Measurements from ENCODE around the gene ENHO. TPM values are rescaled to one million over a fixed set of nuclear protein-coding genes. Genes with fewer than 3 reads are reported as not detected.

Gene ENHO
- total and polyA plus RNA-seq, 2 experiments from 2014 or later, result 1.5 to 9.4 TPM

- Histone ChIP-seq H3K4me3 (no peak overlapping the region), H3K27ac (peak overlapping the region; percentile 57), H3K36me3 (replicated peaks; ENCODE audit: insufficient read depth, low read depth) (no peaks in the 10 kb centered on the region), H3K4me1 (ENCODE audit: insufficient read depth) (peaks cover 24% of the 10 kb centered on the region), H3K27me3 (no peaks in the 10 kb centered on the region), H4K20me1 (ENCODE audit: insufficient read depth, poor library complexity, severe bottlenecking) (no peaks in the 10 kb centered on the region), H3K9me2 (replicated peaks; ENCODE audit: insufficient read depth) (no peaks in the 10 kb centered on the region), H3K9me3 (ENCODE audit: low read depth) (no peaks in the 10 kb centered on the region), H3K79me2 (no peaks in the 10 kb centered on the region), H3K4me2 (peak overlapping the region; percentile 36), H2AFZ (no peak overlapping the region)
- WGBS (ENCODE audit: low lambda C conversion rate, missing lambda C conversion rate), result 53% methylated on average over 16 of the region's 16 CpGs
- DNase-seq (ENCODE audit: low spot score), result no peak
- no peak for TF ChIP-seq EZH2 (IDR thresholded peaks at IDR 0.05; ENCODE audit: borderline replicate concordance)
- no peak for TF ChIP-seq CTCF (IDR thresholded peaks at IDR 0.05; ENCODE audit: poor library complexity)
- no peak for TF ChIP-seq EZH2phosphoT487 (IDR thresholded peaks at IDR 0.05; ENCODE audit: low read depth, severe bottlenecking, unreplicated experiment)
These were observed 31.6 kb upstream of the ENHO start for GRCh38 chr9:34554211-34555001.

DNA sequence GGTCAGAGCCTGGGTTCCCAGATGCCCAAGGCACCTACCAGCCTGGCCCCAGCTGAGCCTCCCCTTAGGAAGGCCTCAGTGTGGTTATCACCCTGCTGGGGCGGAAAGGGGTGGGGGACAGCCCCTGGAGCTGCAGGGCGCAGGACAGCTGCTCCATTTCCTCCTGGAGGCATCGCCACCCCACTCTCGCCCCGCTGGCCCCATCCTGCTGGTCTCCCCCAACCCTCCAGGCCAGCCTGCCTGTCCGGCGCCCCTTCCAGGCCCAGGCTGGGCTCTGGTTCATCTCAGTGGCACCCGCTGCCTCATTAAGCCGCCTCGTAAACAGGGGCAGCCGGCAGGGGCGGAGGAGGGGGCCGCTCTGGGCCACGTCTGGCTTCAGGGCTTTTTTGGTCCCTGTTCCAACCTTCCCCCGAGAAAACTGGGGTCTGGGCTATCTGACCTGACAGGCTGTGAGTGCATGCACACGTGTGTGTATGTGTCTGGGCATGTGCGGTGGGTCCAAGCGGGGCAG is 30.8 kb upstream of the ENHO start:
- H3K4me2 ChIP-seq, result no peak overlapping the region
- H3K36me3 ChIP-seq (replicated peaks; ENCODE audit: insufficient read depth, low read depth), result no peaks in the 10 kb centered on the region
- peaks cover 21% of the 10 kb centered on the region for H3K4me1 ChIP-seq (ENCODE audit: insufficient read depth)
- no peak for TF ChIP-seq CTCF (IDR thresholded peaks at IDR 0.05; ENCODE audit: poor library complexity)
- no peak for TF ChIP-seq EZH2 (IDR thresholded peaks at IDR 0.05; ENCODE audit: borderline replicate concordance)
- no peak for TF ChIP-seq EZH2phosphoT487 (IDR thresholded peaks at IDR 0.05; ENCODE audit: low read depth, severe bottlenecking, unreplicated experiment)
- WGBS (ENCODE audit: low lambda C conversion rate, missing lambda C conversion rate), result 57% methylated on average over 18 of the region's 18 CpGs
- peak overlapping the region; percentile 32 for H3K27ac ChIP-seq
- no peaks in the 10 kb centered on the region for H3K27me3 ChIP-seq
- no peak for DNase-seq (ENCODE audit: low spot score)
- H3K9me3 ChIP-seq (ENCODE audit: low read depth), result no peaks in the 10 kb centered on the region
- H3K9me2 ChIP-seq (replicated peaks; ENCODE audit: insufficient read depth), result no peaks in the 10 kb centered on the region
- H4K20me1 ChIP-seq (ENCODE audit: insufficient read depth, poor library complexity, severe bottlenecking), result no peaks in the 10 kb centered on the region
- H3K4me3 ChIP-seq, result no peak overlapping the region
- H3K79me2 ChIP-seq, result no peaks in the 10 kb centered on the region
- H2AFZ ChIP-seq, result no peak overlapping the region

GRCh38 chr9:34552986-34553385 is 30.2 kb upstream of the ENHO start:
- H3K4me2 ChIP-seq, result no peak overlapping the region
- WGBS (ENCODE audit: low lambda C conversion rate, missing lambda C conversion rate), result 91% methylated on average over 2 of the region's 2 CpGs
- H3K27ac ChIP-seq, result no peak overlapping the region
- H3K4me3 ChIP-seq, result no peak overlapping the region
- TF ChIP-seq EZH2 (IDR thresholded peaks at IDR 0.05; ENCODE audit: borderline replicate concordance) (no peak), CTCF (IDR thresholded peaks at IDR 0.05; ENCODE audit: poor library complexity) (no peak), EZH2phosphoT487 (IDR thresholded peaks at IDR 0.05; ENCODE audit: low read depth, severe bottlenecking, unreplicated experiment) (no peak)
- peaks cover 21% of the 10 kb centered on the region for H3K4me1 ChIP-seq (ENCODE audit: insufficient read depth)
- no peaks in the 10 kb centered on the region for H3K9me2 ChIP-seq (replicated peaks; ENCODE audit: insufficient read depth)
- no peaks in the 10 kb centered on the region for H3K27me3 ChIP-seq
- no peaks in the 10 kb centered on the region for H4K20me1 ChIP-seq (ENCODE audit: insufficient read depth, poor library complexity, severe bottlenecking)
- H3K36me3 ChIP-seq (replicated peaks; ENCODE audit: insufficient read depth, low read depth), result no peaks in the 10 kb centered on the region
- H2AFZ ChIP-seq, result no peak overlapping the region
- DNase-seq (ENCODE audit: low spot score), result no peak
- no peaks in the 10 kb centered on the region for H3K79me2 ChIP-seq
- H3K9me3 ChIP-seq (ENCODE audit: low read depth), result no peaks in the 10 kb centered on the region
